Esophagus mucosa (tissue), 1 donor: ENCODE measurements around the gene INPP4B. TPM values are rescaled to one million over a fixed set of nuclear protein-coding genes. Genes with fewer than 3 reads are reported as not detected.
A peak's percentile ranks its signal among the peaks of the same experiment; 100 is the strongest.
"Not testable (repeated sequence)": the region's sequence is repeated elsewhere in the genome, so short reads cannot be mapped to it uniquely, and the experiment has no call there.

ENCODE experiments used
- ATAC-seq: fragments of 200-7000 bp; cut with Tn5 transposase; one replicate; pipeline ENCODE4 v1.9.1; 2020
- total RNA-seq: library from RNA; stranded (reverse); gene quantifications from one replicate; pipeline ENCODE4 v1.2.4, GENCODE V29; 2023
- donor health status: DM: yes; HTN: yes; CAD: no.

Gene INPP4B
- total RNA-seq, 1 donor from 2014 or later = 9.7 TPM

- ATAC-seq = no peak
Measured at GRCh38 chr4:142121448-142122350, 724.4 kb downstream of the INPP4B start.

- ATAC-seq = no peak
Measured at GRCh38 chr4:142120921-142121320, 725.2 kb downstream of the INPP4B start.

GRCh38 chr4:142112451-142112850, 733.6 kb downstream of the INPP4B start:
- no peak for ATAC-seq

- no peak for ATAC-seq
Measured at GRCh38 chr4:142110136-142110535, 736.0 kb downstream of the INPP4B start.

- ATAC-seq = no peak
Measured at GRCh38 chr4:142104041-142104440, 742.1 kb downstream of the INPP4B start.

- no peak for ATAC-seq
Measured at GRCh38 chr4:142101401-142101800, 744.7 kb downstream of the INPP4B start.

- ATAC-seq = no peak
Measured at GRCh38 chr4:142100941-142101340, 745.2 kb downstream of the INPP4B start.

- ATAC-seq = peak; percentile 27
Measured at GRCh38 chr4:142098900-142099545, 747.1 kb downstream of the INPP4B start.

GRCh38 chr4:142098380-142098779, 747.7 kb downstream of the INPP4B start:
- no peak for ATAC-seq

GRCh38 chr4:142097015-142097414, 749.1 kb downstream of the INPP4B start:
- ATAC-seq = no peak

- ATAC-seq = peak; percentile 86
Measured at GRCh38 chr4:142095886-142096605, 750.1 kb downstream of the INPP4B start.

GRCh38 chr4:142092941-142093340, 753.2 kb downstream of the INPP4B start:
- no peak for ATAC-seq

GRCh38 chr4:142091691-142092182, 754.4 kb downstream of the INPP4B start:
- ATAC-seq = peak; percentile 62

GRCh38 chr4:142091085-142091513, 755.0 kb downstream of the INPP4B start:
- peak; percentile 70 for ATAC-seq

GRCh38 chr4:142088906-142089305, 757.2 kb downstream of the INPP4B start:
- no peak for ATAC-seq

- no peak for ATAC-seq
Measured at GRCh38 chr4:142085513-142086292, 760.4 kb downstream of the INPP4B start.

GRCh38 chr4:142083264-142083663, 762.8 kb downstream of the INPP4B start:
- ATAC-seq = no peak

- no peak for ATAC-seq
Measured at GRCh38 chr4:142081025-142081424, 765.1 kb downstream of the INPP4B start.

GRCh38 chr4:142079959-142080358, 766.1 kb downstream of the INPP4B start:
- ATAC-seq = peak; percentile 69

GRCh38 chr4:142077048-142077447, 769.1 kb downstream of the INPP4B start:
- ATAC-seq = peak; percentile 88

- not testable (repeated sequence) for ATAC-seq
Measured at GRCh38 chr4:142068304-142068703, 777.8 kb downstream of the INPP4B start.

GRCh38 chr4:142066562-142066961, 779.5 kb downstream of the INPP4B start:
- ATAC-seq = not testable (repeated sequence)
